Activated T-helper 1 cell treated with anti-CD3 and anti-CD28 coated beads, Interleukin-12 subunit alpha, Interleukin-12 subunit beta, Interleukin-2, Interleukin-4 antibody, amounts not matched to agents 30 ng/mL and 10 ng/mL and 1 ng/mL, durations not matched to agents 14 hours and 24 hours and 36 hours (primary cell): ENCODE data around the gene MAGI3. TPM values are rescaled to one million over a fixed set of nuclear protein-coding genes. Genes with fewer than 3 reads are reported as not detected.

Source experiments
- DNase-seq: peaks from one replicate; pipeline ENCODE4 v3.0.0; 2021; ENCODE audit warnings: low spot score
- H3K27ac Mint-ChIP-seq: one replicate; pipeline ENCODE4 v1.8.0; 2021; ENCODE audit warnings: mild to moderate bottlenecking, mixed read lengths
- H3K27me3 Mint-ChIP-seq: one replicate; pipeline ENCODE4 v1.8.0; 2022; ENCODE audit warnings: mild to moderate bottlenecking, moderate library complexity, mixed read lengths; ENCODE audit not compliant: insufficient read depth
- H3K36me3 Mint-ChIP-seq: one replicate; pipeline ENCODE4 v1.8.0; 2021; ENCODE audit warnings: low read depth, mixed read lengths
- H3K4me1 Mint-ChIP-seq: one replicate; pipeline ENCODE4 v1.8.0; 2021; ENCODE audit warnings: low read depth, mixed read lengths
- H3K4me3 Mint-ChIP-seq: one replicate; pipeline ENCODE4 v1.8.0; 2021; ENCODE audit warnings: mild to moderate bottlenecking, moderate library complexity, mixed read lengths
- H3K9me3 Mint-ChIP-seq: one replicate; pipeline ENCODE4 v1.8.0; 2021; ENCODE audit warnings: mixed read lengths
- intact Hi-C: fragments of 100-400 bp; cut with micrococcal nuclease; formaldehyde crosslinking; loops from one replicate; pipeline ENCODE4 v1.15.1; 2024
- total RNA-seq: library from RNA; stranded (reverse); gene quantifications from 2 replicates; pipeline ENCODE4 v1.2.3, GENCODE V29; 2022

Gene MAGI3
- total RNA-seq, 1 donor from 2014 or later, result 3.0 TPM

DNA sequence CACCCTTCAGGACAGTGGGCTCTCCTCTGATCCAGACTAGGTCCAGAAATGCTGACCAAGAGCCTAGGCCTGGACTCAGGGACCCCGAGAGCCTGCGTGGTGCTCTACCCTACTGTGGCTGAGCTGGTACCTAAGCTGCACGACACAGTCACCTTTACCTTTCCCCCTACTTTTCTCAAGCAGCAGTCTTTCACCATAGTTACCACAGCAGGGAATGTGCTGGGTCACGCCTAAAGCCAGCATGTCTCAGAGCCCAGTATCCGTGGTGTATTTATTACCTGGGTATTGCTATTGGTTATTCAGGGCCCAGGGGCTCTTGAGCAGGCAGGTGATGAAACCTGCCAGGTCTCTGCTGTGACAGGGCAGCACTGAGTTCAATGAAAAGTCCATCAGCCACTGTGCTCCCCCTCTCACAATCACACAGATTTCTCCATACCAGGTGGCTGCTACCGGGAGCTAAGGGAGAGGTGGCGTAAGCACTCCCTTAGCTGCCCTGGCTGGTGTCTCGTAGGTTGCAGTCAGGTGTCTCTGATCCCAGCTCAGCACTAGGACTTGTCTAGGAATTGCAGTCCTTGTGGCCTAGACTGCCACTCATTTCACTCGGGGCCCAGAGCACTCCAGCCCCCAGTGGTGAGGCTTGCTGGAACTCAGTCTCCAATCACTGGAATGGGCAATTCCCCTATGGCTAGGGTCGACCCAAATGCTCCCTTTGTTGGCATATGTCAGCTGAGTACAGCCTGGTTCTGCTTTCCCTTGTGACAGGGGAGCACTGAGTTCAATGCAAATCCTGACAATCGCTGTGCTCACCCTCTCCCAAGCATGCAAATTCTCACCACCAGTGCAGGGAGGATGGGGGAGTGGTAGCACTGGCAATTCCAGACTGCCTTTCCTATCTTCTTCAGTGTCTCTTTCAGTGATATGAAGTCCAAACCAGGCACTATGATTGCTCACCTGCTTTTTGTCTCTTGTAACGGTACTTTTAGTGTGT is 240.3 kb downstream of the MAGI3 start:
- no peak overlapping the region for H3K4me3 Mint-ChIP-seq
- H3K9me3 Mint-ChIP-seq, result peaks cover 20% of the 10 kb centered on the region
- intact Hi-C loops, result no loop called here
- no peaks in the 10 kb centered on the region for H3K27me3 Mint-ChIP-seq
- H3K4me1 Mint-ChIP-seq, result no peaks in the 10 kb centered on the region
- DNase-seq, result no peak
- peaks cover 4% of the 10 kb centered on the region for H3K36me3 Mint-ChIP-seq
- no peak overlapping the region for H3K27ac Mint-ChIP-seq

DNA sequence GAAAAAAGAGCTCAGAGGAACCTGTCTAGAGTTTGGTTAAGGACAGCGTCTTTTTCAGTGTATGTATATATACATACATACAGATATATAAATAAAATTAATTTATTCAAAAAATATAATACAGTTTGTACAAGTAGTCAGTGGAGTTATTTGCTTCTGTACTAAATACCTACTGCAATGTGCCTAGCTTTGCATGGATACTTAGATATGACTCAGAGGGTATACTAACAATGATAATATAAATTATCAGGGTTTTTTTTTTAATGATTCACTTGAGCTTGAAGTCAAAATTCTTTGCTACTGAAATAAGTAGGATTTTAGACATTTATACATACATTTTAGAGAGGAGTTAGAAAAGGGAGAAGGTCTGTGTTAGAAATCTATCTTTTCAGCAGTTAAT is 251.1 kb downstream of the MAGI3 start:
- Mint-ChIP-seq H3K27ac (no peak overlapping the region), H3K27me3 (no peaks in the 10 kb centered on the region), H3K36me3 (peaks cover 1% of the 10 kb centered on the region), H3K9me3 (no peaks in the 10 kb centered on the region), H3K4me1 (no peaks in the 10 kb centered on the region), H3K4me3 (no peak overlapping the region)
- intact Hi-C loops, result no loop called here
- DNase-seq, result no peak

DNA sequence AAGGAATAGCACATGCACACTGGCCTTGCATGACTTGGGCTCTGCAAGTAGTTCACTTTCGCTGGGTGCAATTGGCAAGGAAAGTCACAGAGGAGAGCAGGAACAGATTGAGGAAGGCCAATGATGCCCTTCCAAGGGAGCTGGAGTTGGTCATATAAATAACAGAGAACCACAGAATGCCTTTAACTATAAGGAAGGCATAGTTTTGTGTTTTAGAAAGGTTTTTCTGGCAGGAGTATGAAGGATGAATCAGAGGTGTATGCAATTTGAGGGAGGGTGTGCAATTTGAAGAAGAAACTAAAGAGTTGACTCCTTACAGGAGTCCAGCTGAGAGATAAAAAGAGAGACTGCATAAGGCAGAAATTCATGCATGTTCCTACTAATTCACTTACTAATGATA is 256.8 kb downstream of the MAGI3 start:
- H3K4me1 Mint-ChIP-seq, result no peaks in the 10 kb centered on the region
- H3K27ac Mint-ChIP-seq, result no peak overlapping the region
- no peaks in the 10 kb centered on the region for H3K9me3 Mint-ChIP-seq

DNA sequence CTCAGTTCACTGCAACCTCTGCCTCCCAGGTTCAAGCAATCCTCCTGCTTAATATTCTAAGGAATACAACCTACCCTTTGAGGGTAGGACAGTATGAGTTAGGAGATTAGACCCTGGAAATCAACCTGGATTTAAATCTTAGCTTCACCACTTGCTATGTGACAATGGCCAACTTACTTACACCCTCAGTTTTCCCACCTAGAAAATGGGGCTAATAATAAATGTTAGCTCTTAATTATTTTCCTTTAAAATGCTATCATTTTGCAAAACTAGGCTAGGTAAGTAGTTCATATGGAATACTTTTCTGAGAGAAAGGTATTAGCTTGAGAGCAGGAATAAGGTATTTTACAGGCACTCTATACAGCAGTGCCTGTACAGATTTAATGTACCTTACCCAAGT is 258.2 kb downstream of the MAGI3 start:
- no peak for DNase-seq
- Mint-ChIP-seq H3K27ac (no peak overlapping the region), H3K9me3 (no peaks in the 10 kb centered on the region), H3K27me3 (no peaks in the 10 kb centered on the region), H3K4me1 (no peaks in the 10 kb centered on the region), H3K36me3 (no peaks in the 10 kb centered on the region), H3K4me3 (no peak overlapping the region)
- intact Hi-C loops, result no loop called here

More for the DNA sequence above, 256.8 kb downstream of the MAGI3 start:
- H3K36me3 Mint-ChIP-seq, result no peaks in the 10 kb centered on the region
- DNase-seq, result no peak
- intact Hi-C loops, result no loop called here
- no peak overlapping the region for H3K4me3 Mint-ChIP-seq
- H3K27me3 Mint-ChIP-seq, result no peaks in the 10 kb centered on the region

GRCh38 chr1:113652771-113653170 is 262.5 kb downstream of the MAGI3 start:
- Mint-ChIP-seq H3K4me1 (no peaks in the 10 kb centered on the region), H3K36me3 (no peaks in the 10 kb centered on the region), H3K9me3 (no peaks in the 10 kb centered on the region), H3K27ac (no peak overlapping the region), H3K27me3 (no peaks in the 10 kb centered on the region), H3K4me3 (no peak overlapping the region)
- intact Hi-C loops, result no loop called here
- no peak for DNase-seq

GRCh38 chr1:113653741-113654140 is 263.4 kb downstream of the MAGI3 start:
- H3K4me1 Mint-ChIP-seq, result no peaks in the 10 kb centered on the region
- H3K4me3 Mint-ChIP-seq, result no peak overlapping the region
- intact Hi-C loops, result no loop called here
- H3K27me3 Mint-ChIP-seq, result no peaks in the 10 kb centered on the region
- H3K27ac Mint-ChIP-seq, result no peak overlapping the region
- H3K9me3 Mint-ChIP-seq, result no peaks in the 10 kb centered on the region
- H3K36me3 Mint-ChIP-seq, result no peaks in the 10 kb centered on the region
- DNase-seq, result no peak

DNA sequence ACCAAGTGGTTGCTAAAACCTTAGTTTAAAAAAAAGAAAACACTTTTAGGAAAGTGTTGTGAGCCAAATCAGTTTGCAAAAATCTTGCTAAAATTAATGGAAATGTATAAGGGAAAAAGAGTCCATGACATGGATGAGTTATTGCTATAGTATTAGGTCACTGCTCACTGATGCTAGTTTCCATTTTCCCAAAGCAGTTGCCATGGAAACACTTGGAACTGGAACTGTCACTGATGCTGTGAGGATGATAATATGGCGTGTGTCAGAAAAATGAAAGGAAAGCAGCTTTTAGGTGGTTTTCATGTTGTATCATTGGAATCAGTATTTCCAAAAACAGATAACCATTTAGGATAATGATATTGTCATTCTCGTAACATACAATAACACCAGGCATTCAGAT is 264.6 kb downstream of the MAGI3 start:
- H3K27me3 Mint-ChIP-seq, result no peaks in the 10 kb centered on the region
- no peak for DNase-seq
- H3K27ac Mint-ChIP-seq, result no peak overlapping the region
- no peaks in the 10 kb centered on the region for H3K4me1 Mint-ChIP-seq
- H3K9me3 Mint-ChIP-seq, result no peaks in the 10 kb centered on the region
- H3K36me3 Mint-ChIP-seq, result no peaks in the 10 kb centered on the region
- intact Hi-C loops, result no loop called here
- no peak overlapping the region for H3K4me3 Mint-ChIP-seq

GRCh38 chr1:113657126-113657525 is 266.8 kb downstream of the MAGI3 start:
- Mint-ChIP-seq H3K27ac (no peak overlapping the region), H3K4me1 (no peaks in the 10 kb centered on the region), H3K9me3 (no peaks in the 10 kb centered on the region), H3K4me3 (no peak overlapping the region), H3K27me3 (no peaks in the 10 kb centered on the region), H3K36me3 (no peaks in the 10 kb centered on the region)
- intact Hi-C loops, result no loop called here
- DNase-seq, result no peak

- Mint-ChIP-seq H3K27me3 (no peaks in the 10 kb centered on the region), H3K36me3 (no peaks in the 10 kb centered on the region), H3K4me3 (no peak overlapping the region), H3K27ac (no peak overlapping the region), H3K4me1 (no peaks in the 10 kb centered on the region), H3K9me3 (no peaks in the 10 kb centered on the region)
- DNase-seq, result no peak
- intact Hi-C loops, result no loop called here
Measured at GRCh38 chr1:113657556-113658063, 267.3 kb downstream of the MAGI3 start.

- H3K9me3 Mint-ChIP-seq, result no peaks in the 10 kb centered on the region
- no peaks in the 10 kb centered on the region for H3K4me1 Mint-ChIP-seq
- H3K36me3 Mint-ChIP-seq, result no peaks in the 10 kb centered on the region
- H3K27me3 Mint-ChIP-seq, result no peaks in the 10 kb centered on the region
- no peak for DNase-seq
- no peak overlapping the region for H3K27ac Mint-ChIP-seq
- intact Hi-C loops, result no loop called here
- H3K4me3 Mint-ChIP-seq, result no peak overlapping the region
Measured at GRCh38 chr1:113659035-113659434, 268.7 kb downstream of the MAGI3 start.

DNA sequence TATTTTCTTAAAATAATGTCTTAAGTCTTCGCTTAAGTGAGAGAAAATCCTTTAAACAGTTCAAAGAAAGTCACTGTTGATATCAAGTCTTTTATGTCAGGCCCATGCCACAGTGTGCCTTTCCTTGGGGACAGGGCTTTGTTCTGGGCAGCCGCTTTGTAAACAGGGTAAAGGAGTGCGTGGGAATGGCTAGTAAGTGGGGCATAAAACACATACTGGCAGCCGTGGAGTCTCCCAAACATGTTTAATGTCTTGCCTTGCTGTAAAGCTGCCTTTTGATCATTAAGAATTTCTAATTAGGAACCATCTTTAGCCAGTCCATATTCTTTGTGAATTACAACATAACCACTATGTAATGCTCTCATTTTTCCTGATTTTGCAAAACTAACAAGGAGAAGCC is 269.2 kb downstream of the MAGI3 start:
- no peaks in the 10 kb centered on the region for H3K4me1 Mint-ChIP-seq
- H3K4me3 Mint-ChIP-seq, result no peak overlapping the region
- intact Hi-C loops, result no loop called here
- no peaks in the 10 kb centered on the region for H3K36me3 Mint-ChIP-seq
- DNase-seq, result no peak
- H3K9me3 Mint-ChIP-seq, result no peaks in the 10 kb centered on the region
- no peaks in the 10 kb centered on the region for H3K27me3 Mint-ChIP-seq
- H3K27ac Mint-ChIP-seq, result no peak overlapping the region

DNA sequence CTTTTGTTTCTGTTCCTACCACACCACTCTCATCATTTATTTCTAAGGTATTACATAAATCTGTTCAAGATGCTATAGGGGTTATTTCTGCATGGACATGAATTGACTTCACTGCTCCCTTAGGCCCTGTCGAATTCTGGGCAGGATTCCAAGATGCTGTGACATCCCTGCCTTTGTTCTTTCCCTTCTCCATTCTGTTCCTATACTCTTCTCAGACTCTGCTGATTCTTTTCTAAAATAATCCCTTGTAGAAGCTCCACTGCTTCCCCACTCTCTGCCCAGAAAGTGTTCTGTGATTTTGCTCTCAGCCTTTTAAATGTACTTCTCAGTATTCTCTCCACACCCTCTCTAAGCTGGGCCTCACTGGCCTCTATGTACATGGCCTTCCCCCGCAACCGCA is 269.8 kb downstream of the MAGI3 start:
- Mint-ChIP-seq H3K9me3 (no peaks in the 10 kb centered on the region), H3K4me1 (no peaks in the 10 kb centered on the region), H3K27ac (no peak overlapping the region), H3K27me3 (no peaks in the 10 kb centered on the region), H3K36me3 (no peaks in the 10 kb centered on the region), H3K4me3 (no peak overlapping the region)
- intact Hi-C loops, result no loop called here
- no peak for DNase-seq

DNA sequence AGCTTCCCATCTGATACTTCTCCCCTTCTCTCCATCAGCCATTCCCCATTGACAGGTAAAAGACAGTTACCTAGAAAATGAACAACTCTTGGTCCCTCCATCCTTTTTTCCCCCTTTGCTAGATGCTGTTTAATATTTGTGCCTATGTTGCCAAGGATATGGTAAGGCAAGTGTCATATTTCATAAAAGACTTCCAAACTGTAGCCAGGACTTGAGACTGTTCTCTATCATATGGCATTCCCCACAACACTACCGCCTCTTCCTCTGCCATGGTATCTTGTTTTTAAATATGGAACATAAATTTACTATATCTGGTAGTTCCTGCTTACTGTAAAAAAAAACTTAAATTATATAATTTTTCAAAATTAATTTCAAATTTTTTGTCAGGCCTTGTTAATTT is 271.8 kb downstream of the MAGI3 start:
- Mint-ChIP-seq H3K9me3 (no peaks in the 10 kb centered on the region), H3K4me3 (no peak overlapping the region), H3K27me3 (no peaks in the 10 kb centered on the region), H3K27ac (no peak overlapping the region), H3K36me3 (no peaks in the 10 kb centered on the region), H3K4me1 (no peaks in the 10 kb centered on the region)
- DNase-seq, result no peak
- intact Hi-C loops, result no loop called here
